Testis (tissue), 2 donors: Measurements from ENCODE around the gene FBXO41.

Experiments used
- POLR2A ChIP-seq: fragments of 450-650 bp; IDR thresholded peaks from one replicate; pipeline ENCODE4 v1.6.1; 2017; ENCODE audit warnings: antibody characterized with exemption, mild to moderate bottlenecking, moderate library complexity
- TF ChIP-seq, protein P1 (sequence below), 3 experiments: fragments of 450-650 bp in 2 of 3; fragments of 200-600 bp in 1 of 3; sonication (generic) in 1 of 3; IDR thresholded peaks; one replicate each; pipeline ENCODE4 v1.5.1; 2016 to 2019; ENCODE audit warnings: antibody characterized with exemption in 3 of 3, mild to moderate bottlenecking in 2 of 3, moderate library complexity in 1 of 3

DNA sequence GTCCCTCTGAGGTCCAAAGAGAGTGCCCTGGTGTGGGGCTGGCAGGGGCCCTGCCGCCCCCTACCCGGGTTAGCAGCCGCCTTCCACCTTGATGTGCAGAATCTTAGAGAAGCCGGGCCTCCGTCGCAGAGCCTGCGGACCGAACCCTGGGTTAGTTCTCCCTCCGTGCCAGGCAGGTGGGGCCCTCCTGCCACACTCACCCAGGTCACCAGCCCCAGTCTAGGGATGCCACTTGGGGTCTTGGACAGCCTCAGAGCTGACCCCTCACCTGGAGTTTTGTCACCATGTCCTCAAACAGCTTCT lies 25.4 kb downstream of the FBXO41 start:
- TF ChIP-seq, protein P1, sequence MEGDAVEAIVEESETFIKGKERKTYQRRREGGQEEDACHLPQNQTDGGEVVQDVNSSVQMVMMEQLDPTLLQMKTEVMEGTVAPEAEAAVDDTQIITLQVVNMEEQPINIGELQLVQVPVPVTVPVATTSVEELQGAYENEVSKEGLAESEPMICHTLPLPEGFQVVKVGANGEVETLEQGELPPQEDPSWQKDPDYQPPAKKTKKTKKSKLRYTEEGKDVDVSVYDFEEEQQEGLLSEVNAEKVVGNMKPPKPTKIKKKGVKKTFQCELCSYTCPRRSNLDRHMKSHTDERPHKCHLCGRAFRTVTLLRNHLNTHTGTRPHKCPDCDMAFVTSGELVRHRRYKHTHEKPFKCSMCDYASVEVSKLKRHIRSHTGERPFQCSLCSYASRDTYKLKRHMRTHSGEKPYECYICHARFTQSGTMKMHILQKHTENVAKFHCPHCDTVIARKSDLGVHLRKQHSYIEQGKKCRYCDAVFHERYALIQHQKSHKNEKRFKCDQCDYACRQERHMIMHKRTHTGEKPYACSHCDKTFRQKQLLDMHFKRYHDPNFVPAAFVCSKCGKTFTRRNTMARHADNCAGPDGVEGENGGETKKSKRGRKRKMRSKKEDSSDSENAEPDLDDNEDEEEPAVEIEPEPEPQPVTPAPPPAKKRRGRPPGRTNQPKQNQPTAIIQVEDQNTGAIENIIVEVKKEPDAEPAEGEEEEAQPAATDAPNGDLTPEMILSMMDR (IDR thresholded peaks at IDR 0.05): no peak
- no peak for TF ChIP-seq POLR2A
